PC-3 (cell line): ENCODE results near the gene TENM4. TPM values are rescaled to one million over a fixed set of nuclear protein-coding genes. Genes with fewer than 3 reads are reported as not detected.

Experiments used
- ATAC-seq: fragments of 200-7000 bp; cut with Tn5 transposase; 2 replicates; pipeline ENCODE4 v1.9.1; 2020; ENCODE audit warnings: mild to moderate bottlenecking, moderate library complexity
- BruUV-seq: library from RNA; stranded (reverse); fragments of 400-500 nt; replicated peaks from 2 replicates; lab custom pipeline; 2021; lab: Mats Ljungman, UMichigan
- CTCF ChIA-PET: fragments of 300-600 bp; sonication (Branson Sonifier 250); formaldehyde crosslinking; loops from one replicate; lab custom pipeline; 2022; ENCODE audit warnings: antibody characterized with exemption; lab: Charles Lee
- POLR2A ChIA-PET: fragments of 300-600 bp; sonication (Branson Sonifier 250); formaldehyde crosslinking; loops from one replicate; lab custom pipeline; 2022; ENCODE audit warnings: antibody characterized with exemption; ENCODE audit not compliant: unreplicated experiment; lab: Charles Lee
- DNase-seq: peaks from one replicate; pipeline ENCODE4 v3.0.0-alpha.2; 2015
- H2AFZ ChIP-seq: fragments of 300-600 bp; sonication (generic); 2 replicates; pipeline ENCODE4 v1.6.0; 2016; ENCODE audit warnings: antibody characterized with exemption, low read length
- H3F3A ChIP-seq: fragments of 300-600 bp; sonication (generic); one replicate; pipeline ENCODE4 v1.6.0; 2017; ENCODE audit warnings: antibody characterized with exemption, low read length, control low read depth, mild to moderate bottlenecking; ENCODE audit not compliant: unreplicated experiment
- H3K27ac ChIP-seq: fragments of 300-600 bp; sonication (generic); 2 replicates; pipeline ENCODE4 v1.5.1; 2016; ENCODE audit warnings: mild to moderate bottlenecking, low read length
- H3K27me3 ChIP-seq: fragments of 300-600 bp; sonication (generic); 2 replicates; pipeline ENCODE4 v1.6.1; 2016; ENCODE audit warnings: low read length, mixed read lengths
- H3K36me3 ChIP-seq: fragments of 300-600 bp; sonication (generic); 2 replicates; pipeline ENCODE4 v1.6.1; 2016; ENCODE audit warnings: low read depth, mixed run types, low read length, mixed read lengths
- H3K4me1 ChIP-seq: fragments of 300-600 bp; sonication (generic); 2 replicates; pipeline ENCODE4 v1.5.1; 2016; ENCODE audit warnings: low read length; ENCODE audit not compliant: insufficient read depth
- H3K4me2 ChIP-seq: fragments of 300-600 bp; sonication (generic); 2 replicates; pipeline ENCODE4 v1.6.0; 2016; ENCODE audit warnings: low read length
- H3K4me3 ChIP-seq: fragments of 300-600 bp; sonication (generic); 2 replicates; pipeline ENCODE4 v1.5.1; 2016; ENCODE audit warnings: mild to moderate bottlenecking, low read length, mixed read lengths
- H3K79me2 ChIP-seq: fragments of 300-600 bp; sonication (generic); 2 replicates; pipeline ENCODE4 v1.6.1; 2017; ENCODE audit warnings: low read length, mixed read lengths
- H3K9ac ChIP-seq: fragments of 300-600 bp; sonication (generic); 2 replicates; pipeline ENCODE4 v1.6.0; 2016; ENCODE audit warnings: mild to moderate bottlenecking, low read length
- H3K9me2 ChIP-seq: fragments of 300-600 bp; sonication (generic); replicated peaks from 2 replicates; pipeline ENCODE4 v1.6.1; 2016; ENCODE audit warnings: mixed run types, low read length, mixed read lengths
- H3K9me3 ChIP-seq: fragments of 300-600 bp; sonication (generic); 2 replicates; pipeline ENCODE4 v1.6.1; 2016; ENCODE audit warnings: low read length, mixed read lengths
- H4K20me1 ChIP-seq: fragments of 300-600 bp; sonication (generic); 2 replicates; pipeline ENCODE4 v1.6.1; 2016; ENCODE audit warnings: low read length, mixed read lengths
- EZH2 ChIP-seq: fragments of 300-600 bp; sonication (generic); IDR thresholded peaks from one replicate; pipeline ENCODE4 v1.6.1; 2017; ENCODE audit warnings: antibody characterized with exemption, mild to moderate bottlenecking, low read length; ENCODE audit not compliant: unreplicated experiment
- EZH2phosphoT487 ChIP-seq: fragments of 300-600 bp; sonication (generic); IDR thresholded peaks from 2 replicates; pipeline ENCODE4 v1.6.1; 2018; ENCODE audit warnings: mild to moderate bottlenecking, antibody characterized with exemption, low read length, borderline replicate concordance
- intact Hi-C: fragments of 100-400 bp; cut with micrococcal nuclease; formaldehyde crosslinking; loops from 2 replicates; pipeline ENCODE4 v1.9.0; 2023
- total RNA-seq: library from RNA; depleted of rRNA; stranded (reverse); fragments of >200 nt; gene quantifications from 2 replicates; pipeline ENCODE4 v1.2.3, GENCODE V29; 2014
- TF ChIP-seq, protein P1 (sequence below): fragments of 300-600 bp; sonication (generic); conservative IDR thresholded peaks from 2 replicates; pipeline ENCODE4 v1.5.1; 2017; ENCODE audit warnings: antibody characterized with exemption, low read depth, mild to moderate bottlenecking, low read length

TENM4 gene
- total RNA-seq, 1 experiment from 2014 or later, result 19.7 TPM

- DNase-seq (no peak), ATAC-seq (no peak)
- Histone ChIP-seq H3K4me2 (no peak overlapping the region), H3K9me3 (no peaks in the 10 kb centered on the region), H3K4me3 (no peak overlapping the region), H2AFZ (no peak overlapping the region), H3K4me1 (no peaks in the 10 kb centered on the region), H3K27me3 (peaks cover 28% of the 10 kb centered on the region), H3K27ac (no peak overlapping the region), H3F3A (no peaks in the 10 kb centered on the region), H3K9me2 (no peaks in the 10 kb centered on the region), H3K79me2 (no peaks in the 10 kb centered on the region), H3K9ac (no peak overlapping the region), H4K20me1 (no peaks in the 10 kb centered on the region), H3K36me3 (no peaks in the 10 kb centered on the region)
- CTCF ChIA-PET, result no interaction called here
- TF ChIP-seq, protein P1, sequence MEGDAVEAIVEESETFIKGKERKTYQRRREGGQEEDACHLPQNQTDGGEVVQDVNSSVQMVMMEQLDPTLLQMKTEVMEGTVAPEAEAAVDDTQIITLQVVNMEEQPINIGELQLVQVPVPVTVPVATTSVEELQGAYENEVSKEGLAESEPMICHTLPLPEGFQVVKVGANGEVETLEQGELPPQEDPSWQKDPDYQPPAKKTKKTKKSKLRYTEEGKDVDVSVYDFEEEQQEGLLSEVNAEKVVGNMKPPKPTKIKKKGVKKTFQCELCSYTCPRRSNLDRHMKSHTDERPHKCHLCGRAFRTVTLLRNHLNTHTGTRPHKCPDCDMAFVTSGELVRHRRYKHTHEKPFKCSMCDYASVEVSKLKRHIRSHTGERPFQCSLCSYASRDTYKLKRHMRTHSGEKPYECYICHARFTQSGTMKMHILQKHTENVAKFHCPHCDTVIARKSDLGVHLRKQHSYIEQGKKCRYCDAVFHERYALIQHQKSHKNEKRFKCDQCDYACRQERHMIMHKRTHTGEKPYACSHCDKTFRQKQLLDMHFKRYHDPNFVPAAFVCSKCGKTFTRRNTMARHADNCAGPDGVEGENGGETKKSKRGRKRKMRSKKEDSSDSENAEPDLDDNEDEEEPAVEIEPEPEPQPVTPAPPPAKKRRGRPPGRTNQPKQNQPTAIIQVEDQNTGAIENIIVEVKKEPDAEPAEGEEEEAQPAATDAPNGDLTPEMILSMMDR, result no peak
- no peak for TF ChIP-seq EZH2
- no peak for TF ChIP-seq EZH2phosphoT487
- intact Hi-C loops, result no loop called here
- no TSS peak for BruUV-seq
- POLR2A ChIA-PET, result no interaction called here
Observed at GRCh38 chr11:79285756-79286155, 155.1 kb downstream of the TENM4 start.

GRCh38 chr11:79276736-79277325 lies 164.0 kb downstream of the TENM4 start:
- intact Hi-C loops, result no loop called here
- Histone ChIP-seq H2AFZ (no peak overlapping the region), H3F3A (no peaks in the 10 kb centered on the region), H3K4me1 (no peaks in the 10 kb centered on the region), H3K4me2 (no peak overlapping the region), H4K20me1 (no peaks in the 10 kb centered on the region), H3K36me3 (no peaks in the 10 kb centered on the region), H3K79me2 (no peaks in the 10 kb centered on the region), H3K9me2 (no peaks in the 10 kb centered on the region), H3K4me3 (no peak overlapping the region), H3K27ac (no peak overlapping the region), H3K9ac (no peak overlapping the region), H3K27me3 (peaks cover 56% of the 10 kb centered on the region), H3K9me3 (no peaks in the 10 kb centered on the region)
- TF ChIP-seq, protein P1, result no peak
- TF ChIP-seq EZH2 (no peak), EZH2phosphoT487 (no peak)
- ATAC-seq (no peak), DNase-seq (no peak)
- BruUV-seq, result no TSS peak
- CTCF ChIA-PET, result no interaction called here
- POLR2A ChIA-PET, result no interaction called here

DNA sequence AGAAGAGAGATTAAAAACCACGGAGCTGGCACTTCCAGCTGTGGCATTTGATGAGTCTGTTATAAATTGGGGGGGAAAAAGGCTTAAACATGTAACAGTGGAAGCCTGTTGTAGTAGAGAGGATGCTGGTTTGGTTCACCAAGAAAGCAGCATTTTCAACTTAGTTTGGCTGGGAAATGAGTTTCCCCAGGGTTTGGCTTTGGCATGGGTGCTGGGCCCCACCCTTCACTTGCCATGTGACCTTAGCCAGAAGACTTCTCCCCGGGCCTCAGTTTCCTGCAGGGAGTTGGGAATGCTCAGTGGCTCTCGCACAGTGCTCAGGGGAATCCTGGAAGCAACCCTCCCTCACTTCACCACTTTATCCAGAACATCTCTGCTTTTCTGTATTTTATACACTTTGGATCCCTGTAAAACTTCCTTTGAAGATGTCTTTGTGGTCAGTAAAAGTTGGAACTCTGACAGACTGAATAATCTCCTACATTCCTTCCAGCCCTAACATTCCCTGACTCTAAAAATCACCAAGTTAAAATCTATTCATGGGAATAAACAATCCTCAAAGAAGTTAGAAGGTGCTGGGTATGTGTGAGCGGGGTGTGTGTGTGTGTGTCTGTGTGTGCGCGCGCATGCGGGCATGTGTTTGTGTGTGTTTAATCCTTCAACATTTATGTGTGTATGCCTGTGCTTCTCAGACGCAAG lies 166.0 kb downstream of the TENM4 start:
- intact Hi-C loops, result no loop called here
- DNase-seq, result no peak
- H3K4me2 ChIP-seq, result no peak overlapping the region

More for the DNA sequence above, 166.0 kb downstream of the TENM4 start:
- H3K79me2 ChIP-seq, result no peaks in the 10 kb centered on the region
- no peak overlapping the region for H3K27ac ChIP-seq
- H4K20me1 ChIP-seq, result no peaks in the 10 kb centered on the region
- H3K4me3 ChIP-seq, result no peak overlapping the region
- H3F3A ChIP-seq, result no peaks in the 10 kb centered on the region
- ATAC-seq, result no peak
- no peaks in the 10 kb centered on the region for H3K36me3 ChIP-seq
- H3K9me2 ChIP-seq, result no peaks in the 10 kb centered on the region
- POLR2A ChIA-PET, result no interaction called here
- BruUV-seq, result no TSS peak
- CTCF ChIA-PET, result no interaction called here
- no peak overlapping the region for H3K9ac ChIP-seq
- no peak overlapping the region for H2AFZ ChIP-seq
- no peaks in the 10 kb centered on the region for H3K9me3 ChIP-seq
- TF ChIP-seq EZH2, result no peak
- no peak for TF ChIP-seq EZH2phosphoT487
- TF ChIP-seq, protein P1, result no peak
- no peaks in the 10 kb centered on the region for H3K4me1 ChIP-seq
- peaks cover 40% of the 10 kb centered on the region for H3K27me3 ChIP-seq
